Upper lobe of left lung (tissue), 4 donors: ENCODE data around the gene PLCB2.

ENCODE experiments used
- EP300 ChIP-seq, 4 donors: sonication (generic); formaldehyde crosslinking; IDR thresholded peaks; one replicate each; pipeline ENCODE4 v1.5.1; 2017; ENCODE audit warnings: antibody characterized with exemption in 4 of 4, control low read depth in 2 of 4
- POLR2A ChIP-seq, 4 donors: fragments of 450-650 bp; IDR thresholded peaks; one replicate each; pipeline ENCODE4 v1.5.1; 2016 to 2017; ENCODE audit warnings: antibody characterized with exemption in 4 of 4, mild to moderate bottlenecking in 2 of 4
- POLR2AphosphoS5 ChIP-seq, 2 donors: sonication (generic); formaldehyde crosslinking; IDR thresholded peaks; one replicate each; pipeline ENCODE4 v1.5.1; 2017; ENCODE audit warnings: antibody characterized with exemption in 2 of 2
- TF ChIP-seq, protein P1 (sequence below), 6 experiments: fragments of 450-650 bp in 4 of 6; fragments of 200-600 bp in 2 of 6; sonication (generic) in 2 of 6; IDR thresholded peaks; one replicate each; pipeline ENCODE4 v1.5.1; 2016 to 2019; ENCODE audit warnings: antibody characterized with exemption in 6 of 6

- TF ChIP-seq, protein P1, sequence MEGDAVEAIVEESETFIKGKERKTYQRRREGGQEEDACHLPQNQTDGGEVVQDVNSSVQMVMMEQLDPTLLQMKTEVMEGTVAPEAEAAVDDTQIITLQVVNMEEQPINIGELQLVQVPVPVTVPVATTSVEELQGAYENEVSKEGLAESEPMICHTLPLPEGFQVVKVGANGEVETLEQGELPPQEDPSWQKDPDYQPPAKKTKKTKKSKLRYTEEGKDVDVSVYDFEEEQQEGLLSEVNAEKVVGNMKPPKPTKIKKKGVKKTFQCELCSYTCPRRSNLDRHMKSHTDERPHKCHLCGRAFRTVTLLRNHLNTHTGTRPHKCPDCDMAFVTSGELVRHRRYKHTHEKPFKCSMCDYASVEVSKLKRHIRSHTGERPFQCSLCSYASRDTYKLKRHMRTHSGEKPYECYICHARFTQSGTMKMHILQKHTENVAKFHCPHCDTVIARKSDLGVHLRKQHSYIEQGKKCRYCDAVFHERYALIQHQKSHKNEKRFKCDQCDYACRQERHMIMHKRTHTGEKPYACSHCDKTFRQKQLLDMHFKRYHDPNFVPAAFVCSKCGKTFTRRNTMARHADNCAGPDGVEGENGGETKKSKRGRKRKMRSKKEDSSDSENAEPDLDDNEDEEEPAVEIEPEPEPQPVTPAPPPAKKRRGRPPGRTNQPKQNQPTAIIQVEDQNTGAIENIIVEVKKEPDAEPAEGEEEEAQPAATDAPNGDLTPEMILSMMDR (IDR thresholded peaks at IDR 0.05), result no peak
- TF ChIP-seq EP300 (IDR thresholded peaks at IDR 0.05) (no peak), POLR2A (IDR thresholded peaks at IDR 0.05) (no peak), POLR2AphosphoS5 (IDR thresholded peaks at IDR 0.05) (no peak)
Measured at GRCh38 chr15:40302981-40303380, 4.8 kb downstream of the PLCB2 start.
